ENCODE data around the gene MAGEB17. TPM values are rescaled to one million over a fixed set of nuclear protein-coding genes. Genes with fewer than 3 reads are reported as not detected.

The MAGEB17 gene
- total and polyA plus RNA-seq, 9 of the 15 experiments (the other 6 are each of a cell fraction or from before 2014, with no cell fraction given) = 0.07 to 0.45 (median 0.14) TPM; not detected in 1

DNA sequence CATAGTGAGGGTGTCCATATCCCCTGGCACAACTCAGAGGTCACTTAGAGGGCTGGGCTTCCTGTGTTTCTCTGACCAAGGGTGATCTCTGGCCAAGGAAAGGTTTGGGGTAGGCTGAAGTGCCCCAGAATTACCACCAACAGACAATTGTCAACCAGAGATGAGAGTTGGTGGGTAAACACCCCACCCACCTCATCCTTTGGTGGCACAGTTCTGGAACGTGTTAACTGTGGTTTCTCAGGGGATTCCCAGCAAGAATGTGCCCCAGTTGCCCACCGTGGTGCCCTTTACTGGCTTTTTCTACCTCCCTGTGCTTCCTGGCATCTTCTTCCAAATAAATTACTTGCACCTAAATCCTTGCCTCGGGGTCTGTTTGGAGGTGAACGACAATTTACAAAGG is 26.8 kb upstream of the MAGEB17 start:
- TF ChIP-seq LARP7 (IDR thresholded peaks at IDR 0.05) = no peak
- no peak for TF ChIP-seq MBD1 (CRISPR knock-in tag; IDR thresholded peaks at IDR 0.05)
- TF ChIP-seq, protein P1, sequence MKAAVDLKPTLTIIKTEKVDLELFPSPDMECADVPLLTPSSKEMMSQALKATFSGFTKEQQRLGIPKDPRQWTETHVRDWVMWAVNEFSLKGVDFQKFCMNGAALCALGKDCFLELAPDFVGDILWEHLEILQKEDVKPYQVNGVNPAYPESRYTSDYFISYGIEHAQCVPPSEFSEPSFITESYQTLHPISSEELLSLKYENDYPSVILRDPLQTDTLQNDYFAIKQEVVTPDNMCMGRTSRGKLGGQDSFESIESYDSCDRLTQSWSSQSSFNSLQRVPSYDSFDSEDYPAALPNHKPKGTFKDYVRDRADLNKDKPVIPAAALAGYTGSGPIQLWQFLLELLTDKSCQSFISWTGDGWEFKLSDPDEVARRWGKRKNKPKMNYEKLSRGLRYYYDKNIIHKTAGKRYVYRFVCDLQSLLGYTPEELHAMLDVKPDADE (conservative IDR thresholded peaks at IDR 0.05; ENCODE audit: control insufficient read depth, low read depth, low read length) = no peak
- TF ChIP-seq MYNN (IDR thresholded peaks at IDR 0.05) = no peak
- no peak for TF ChIP-seq MYNN (CRISPR knock-in tag; IDR thresholded peaks at IDR 0.05)
- TF ChIP-seq, protein P2, sequence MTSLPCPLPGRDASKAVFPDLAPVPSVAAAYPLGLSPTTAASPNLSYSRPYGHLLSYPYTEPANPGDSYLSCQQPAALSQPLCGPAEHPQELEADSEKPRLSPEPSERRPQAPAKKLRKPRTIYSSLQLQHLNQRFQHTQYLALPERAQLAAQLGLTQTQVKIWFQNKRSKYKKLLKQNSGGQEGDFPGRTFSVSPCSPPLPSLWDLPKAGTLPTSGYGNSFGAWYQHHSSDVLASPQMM (CRISPR knock-in tag; IDR thresholded peaks at IDR 0.05) = no peak
- TF ChIP-seq SOX6 (IDR thresholded peaks at IDR 0.05) = no peak
- TF ChIP-seq HDGF (IDR thresholded peaks at IDR 0.05) = no peak
- TF ChIP-seq TCF3 (CRISPR knock-in tag; IDR thresholded peaks at IDR 0.05) = no peak
- no peak for TF ChIP-seq MCM2 (IDR thresholded peaks at IDR 0.05; ENCODE audit: low read depth)
- no peak for TF ChIP-seq RFX7 (CRISPR knock-in tag; IDR thresholded peaks at IDR 0.05)
- Histone ChIP-seq H4K20me1 (replicated peaks; ENCODE audit: control insufficient read depth, insufficient read depth, low read length) (no peaks in the 10 kb centered on the region), H3K4me2 (ENCODE audit: insufficient read depth, low read length) (no peak overlapping the region), H3K4me3 (no peak overlapping the region), H3K9me3 (replicated peaks; ENCODE audit: control insufficient read depth, insufficient read depth, low read depth, low read length) (no peaks in the 10 kb centered on the region), H3K9ac (ENCODE audit: insufficient read depth in 1 of 2, low read depth in 2 of 2, low read length in 2 of 2) (no peak overlapping the region), H3K36me3 (ENCODE audit: control insufficient read depth, insufficient read depth, low read length) (no peaks in the 10 kb centered on the region), H3K27ac (ENCODE audit: extremely low read depth, low read depth, low read length) (no peak overlapping the region), H3K4me1 (replicated peaks in 1 of 2; ENCODE audit: control insufficient read depth in 2 of 2, insufficient read depth in 2 of 2, low read length in 2 of 2) (no peaks in the 10 kb centered on the region), H2AFZ (ENCODE audit: low read depth, low read length) (no peak overlapping the region), H3K9me1 (ENCODE audit: control insufficient read depth, insufficient read depth, low read length) (no peaks in the 10 kb centered on the region), H3K27me3 (ENCODE audit: control insufficient read depth in 2 of 2, insufficient read depth in 2 of 2, low read length in 2 of 2) (no peaks in the 10 kb centered on the region), H3K79me2 (ENCODE audit: control insufficient read depth, insufficient read depth, low read length) (no peaks in the 10 kb centered on the region)
- FAIRE-seq (no peak), DNase-seq (ENCODE audit: extremely low read depth in 1 of 4, low spot score in 3 of 4) (no peak), ATAC-seq (no peak)
- CTCF ChIA-PET (ENCODE audit: low intra/inter-chr PET ratio) = no interaction called here
- WGBS (ENCODE audit: insufficient coverage, low coverage, missing lambda C conversion rate) = 0% methylated on average over 4 of the region's 4 CpGs
- in situ Hi-C loops (cut with MboI) = no loop called here
- POLR2A ChIA-PET = no interaction called here
- intact Hi-C loops (cut with micrococcal nuclease) = no loop called here
- no TSS peak for BruUV-seq (replicated peaks)

All from K562 (cell line).